Endometrial microvascular endothelial cells (primary cell): Measurements from ENCODE around the gene SSX5. TPM values are rescaled to one million over a fixed set of nuclear protein-coding genes. Genes with fewer than 3 reads are reported as not detected.
"Not testable (repeated sequence)": the region's sequence is repeated elsewhere in the genome, so short reads cannot be mapped to it uniquely, and the experiment has no call there.

ENCODE experiments used
- in situ Hi-C: cut with HindIII; loops from 2 replicates; pipeline ENCODE4 v1.10.0; 2017; ENCODE audit warnings: low sequenced_read_pairs, low pct_unique_long_range_greater_than_20kb; ENCODE audit errors: inconsistent ontology term
- total RNA-seq: library from RNA; depleted of rRNA; stranded (reverse); fragments of >200 nt; gene quantifications from one replicate; pipeline ENCODE4 v1.2.3, GENCODE V29; 2015; ENCODE audit errors: inconsistent ontology term

Gene SSX5
- not detected for total RNA-seq

GRCh38 chrX:48196745-48197201, at the start of gene SSX5:
SSX5 (minus strand) TSS chrX:48196795; CDS start chrX:48195358, 1,437 bp downstream.
- in situ Hi-C loops: no loop called here

GRCh38 chrX:48224196-48224595, 27.6 kb upstream of the SSX5 start:
- in situ Hi-C loops: not testable (repeated sequence)

- in situ Hi-C loops: not testable (repeated sequence)
Measured at GRCh38 chrX:48214341-48214740, 17.7 kb upstream of the SSX5 start.

- in situ Hi-C loops: not testable (repeated sequence)
Measured at GRCh38 chrX:48190024-48190423, 6.6 kb downstream of the SSX5 start.

- in situ Hi-C loops: not testable (repeated sequence)
Measured at GRCh38 chrX:48181882-48182281, 14.7 kb downstream of the SSX5 start.

GRCh38 chrX:48180811-48181210, 15.8 kb downstream of the SSX5 start:
- in situ Hi-C loops: no loop called here

GRCh38 chrX:48179691-48180090, 16.9 kb downstream of the SSX5 start:
- in situ Hi-C loops: no loop called here

GRCh38 chrX:48166322-48166721, 30.3 kb downstream of the SSX5 start:
- in situ Hi-C loops: not testable (repeated sequence)

GRCh38 chrX:48165241-48165640, 31.4 kb downstream of the SSX5 start:
- in situ Hi-C loops: no loop called here

GRCh38 chrX:48156014-48156413, 40.6 kb downstream of the SSX5 start:
- in situ Hi-C loops: no loop called here

- in situ Hi-C loops: no loop called here
Measured at GRCh38 chrX:48154796-48155195, 41.8 kb downstream of the SSX5 start.

- in situ Hi-C loops: no loop called here
Measured at GRCh38 chrX:48153769-48154168, 42.8 kb downstream of the SSX5 start.

GRCh38 chrX:48142697-48143096, 53.9 kb downstream of the SSX5 start:
- in situ Hi-C loops: not testable (repeated sequence)

GRCh38 chrX:48141810-48142508, 54.6 kb downstream of the SSX5 start:
- in situ Hi-C loops: not testable (repeated sequence)

GRCh38 chrX:48139076-48139475, 57.5 kb downstream of the SSX5 start:
- in situ Hi-C loops: not testable (repeated sequence)

Other genes with a start within 250 kb of the SSX5 start
- gene ZNF182, start 192.8 kb downstream of the SSX5 start, total RNA-seq: 2.0 TPM
- not detected for gene SPACA5, start 189.8 kb downstream of the SSX5 start, total RNA-seq
- gene ZNF630, start 125.2 kb downstream of the SSX5 start, total RNA-seq: 2.6 TPM
- not detected for gene SPACA5B, start 66.2 kb downstream of the SSX5 start, total RNA-seq
- gene SSX1, start 58.6 kb upstream of the SSX5 start, total RNA-seq: not detected
- gene SSX3, start 159.9 kb upstream of the SSX5 start, total RNA-seq: not detected
- not detected for gene SSX4, start 186.7 kb upstream of the SSX5 start, total RNA-seq
- not detected for gene SSX4B, start 215.2 kb upstream of the SSX5 start, total RNA-seq